NCI-H2081 (cell line): ENCODE results near the gene SGTA.
"Not testable (repeated sequence)": the region's sequence is repeated elsewhere in the genome, so short reads cannot be mapped to it uniquely, and the experiment has no call there.

Source experiments
- DNase-seq, 2 experiments: peaks; one replicate each; lab custom pipeline; 2025; lab: John Stamatoyannopoulos, UW

SGTA gene

DNA sequence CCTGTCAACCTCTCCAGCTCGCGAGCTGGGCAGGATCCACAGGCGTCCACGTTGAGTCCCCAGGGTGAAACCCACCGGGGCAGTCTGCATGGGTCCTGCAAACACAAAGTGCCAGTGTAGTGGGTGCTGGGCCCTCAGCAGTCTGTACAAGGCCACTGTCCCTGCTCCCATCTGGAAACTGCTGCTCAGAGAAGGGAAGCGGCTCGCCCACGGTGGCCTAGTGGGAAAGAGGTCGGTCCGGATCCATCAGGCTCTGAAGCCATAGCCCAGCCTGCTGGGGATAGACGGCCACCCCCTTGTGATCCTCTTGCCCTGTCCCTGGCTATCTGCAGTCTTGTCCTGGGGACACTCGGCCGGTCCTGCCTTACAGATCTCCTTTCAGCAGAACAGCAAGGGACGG, 59.3 kb downstream of the SGTA start:
- DNase-seq, result no peak

GRCh38 chr19:2723345-2723715, 59.7 kb downstream of the SGTA start:
- no peak for DNase-seq

DNA sequence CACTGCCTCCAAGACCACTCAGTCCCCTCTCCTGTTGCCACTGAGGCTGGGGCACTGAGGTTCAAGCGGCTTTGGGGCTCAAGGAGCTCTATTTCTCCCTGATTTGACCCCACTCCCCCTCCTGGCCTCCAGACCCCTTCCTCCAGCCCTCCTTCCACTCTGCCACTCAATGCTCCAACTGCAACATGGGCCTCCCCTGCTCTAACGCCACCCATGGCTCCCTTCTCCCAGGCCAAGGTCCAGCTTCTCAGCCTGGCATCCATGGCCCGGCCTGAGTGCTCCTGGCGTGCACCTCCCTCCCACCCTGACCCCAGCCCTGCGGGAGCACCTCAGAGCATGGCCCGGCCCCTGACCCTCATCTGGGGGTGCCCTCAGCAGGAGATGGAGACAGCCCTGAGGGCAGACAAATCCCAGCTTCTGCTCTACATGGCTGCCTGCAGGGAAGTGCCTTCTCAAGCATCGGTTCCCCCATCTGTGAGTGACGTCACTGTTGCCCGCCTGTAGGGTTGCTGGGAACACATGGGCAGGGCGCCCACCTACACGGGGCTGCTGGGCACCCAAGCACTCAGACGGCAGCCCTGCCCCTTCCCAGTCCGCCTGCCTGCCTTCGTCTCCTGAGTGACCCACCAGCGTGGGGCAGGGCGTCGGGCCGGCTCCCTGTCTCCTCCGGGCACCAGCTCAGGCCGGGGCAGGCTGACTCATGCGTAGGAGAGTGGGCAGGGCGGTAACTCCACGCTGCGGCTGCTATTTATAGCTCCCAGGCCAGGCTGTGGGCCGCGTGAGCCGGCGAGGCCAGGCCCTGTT, 60.3 kb downstream of the SGTA start:
- DNase-seq, result no peak

DNA sequence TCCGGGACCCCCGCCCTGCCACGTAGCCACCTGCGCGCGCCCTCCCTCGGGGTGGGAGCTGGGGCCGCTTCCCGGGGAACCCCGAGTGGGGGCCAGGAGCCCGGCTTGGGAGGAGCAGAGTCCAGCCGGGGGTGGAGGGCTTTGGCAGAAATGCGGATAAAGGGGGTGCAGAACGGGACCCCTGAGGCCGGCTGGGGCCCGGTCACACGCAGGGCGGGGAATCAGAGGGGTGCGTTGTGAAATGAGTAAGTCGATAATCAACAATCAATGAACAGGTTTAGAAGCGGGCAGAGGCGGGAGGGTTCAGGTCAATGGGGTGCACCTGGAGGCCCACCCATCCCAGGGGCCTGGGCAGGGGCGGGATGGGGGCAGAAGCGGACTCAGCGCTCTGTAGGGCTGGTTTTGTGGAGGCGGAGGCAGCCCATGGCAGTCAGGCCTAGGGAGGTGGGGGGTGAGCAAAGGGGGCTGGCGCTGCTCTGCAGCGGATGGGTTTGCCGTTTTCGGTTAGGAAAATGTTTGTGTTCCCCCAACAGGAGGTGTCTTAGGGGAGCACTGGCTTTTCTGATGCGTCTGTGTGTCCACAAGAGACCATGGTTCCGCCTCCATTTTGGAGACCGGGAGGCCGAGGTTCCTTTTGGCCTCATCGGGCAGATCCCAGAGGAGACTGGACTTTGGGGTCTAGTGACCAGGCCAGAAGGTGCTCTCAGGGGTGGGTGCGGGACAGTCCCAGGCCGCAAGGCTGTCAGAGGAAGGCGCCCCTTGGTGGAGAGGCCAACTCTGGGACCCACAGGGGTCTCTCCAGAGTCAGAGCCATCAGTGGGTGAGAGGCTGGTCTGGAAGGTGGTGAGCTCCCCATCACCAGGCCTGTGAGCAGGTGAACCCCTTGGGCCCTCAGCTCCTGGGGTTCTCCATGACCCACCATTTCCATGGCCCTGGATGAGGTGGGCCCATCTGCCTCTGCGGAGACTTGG, 61.2 kb downstream of the SGTA start:
- DNase-seq, result no peak

DNA sequence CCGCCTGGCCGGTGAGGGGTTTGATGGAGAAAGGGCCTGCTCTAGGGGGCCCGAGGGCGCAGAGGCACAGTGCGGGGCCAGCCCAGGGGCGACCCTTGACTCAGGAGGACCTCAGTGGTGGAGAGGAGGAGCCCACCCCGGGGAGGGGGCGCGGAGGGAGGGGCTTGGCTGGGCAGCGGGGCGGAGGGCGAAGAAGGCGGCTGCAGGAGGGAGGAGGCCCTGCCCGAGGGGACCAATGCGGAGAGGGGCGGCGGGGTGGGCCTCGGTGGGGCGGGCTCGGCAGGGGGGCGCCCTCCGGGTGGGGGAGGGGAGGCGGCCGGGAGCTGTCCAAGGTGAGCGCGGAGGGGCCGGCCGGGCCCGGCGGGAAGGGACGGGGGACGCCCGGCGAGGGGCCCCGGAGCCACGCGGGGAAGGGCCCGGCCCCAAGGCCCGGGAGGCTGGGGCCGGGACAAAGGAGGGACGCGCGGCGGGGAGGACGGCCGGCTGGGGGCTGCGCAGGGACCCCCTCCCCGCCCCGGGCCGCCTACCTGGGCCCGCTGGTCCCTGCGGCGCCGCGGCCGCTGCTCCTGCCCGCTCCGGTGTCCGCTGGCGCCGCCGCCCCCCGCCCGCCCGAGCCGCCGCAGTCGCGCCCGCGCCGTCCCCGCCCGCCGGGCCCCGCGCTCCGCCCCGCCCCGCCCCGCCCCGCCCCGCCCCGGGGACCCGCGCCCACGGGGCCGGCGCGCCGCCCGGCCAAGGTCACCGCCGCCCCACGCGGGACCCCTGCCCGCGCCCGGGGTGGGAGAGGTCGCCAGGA, 62.1 kb downstream of the SGTA start, which contains the start of gene DIRAS1:
Gene DIRAS1 (minus strand): TSS at position 596 of the 793 bp plus-strand sequence. CDS start 3,566 bp downstream, outside the sequence.
- DNase-seq, result no peak

DNA sequence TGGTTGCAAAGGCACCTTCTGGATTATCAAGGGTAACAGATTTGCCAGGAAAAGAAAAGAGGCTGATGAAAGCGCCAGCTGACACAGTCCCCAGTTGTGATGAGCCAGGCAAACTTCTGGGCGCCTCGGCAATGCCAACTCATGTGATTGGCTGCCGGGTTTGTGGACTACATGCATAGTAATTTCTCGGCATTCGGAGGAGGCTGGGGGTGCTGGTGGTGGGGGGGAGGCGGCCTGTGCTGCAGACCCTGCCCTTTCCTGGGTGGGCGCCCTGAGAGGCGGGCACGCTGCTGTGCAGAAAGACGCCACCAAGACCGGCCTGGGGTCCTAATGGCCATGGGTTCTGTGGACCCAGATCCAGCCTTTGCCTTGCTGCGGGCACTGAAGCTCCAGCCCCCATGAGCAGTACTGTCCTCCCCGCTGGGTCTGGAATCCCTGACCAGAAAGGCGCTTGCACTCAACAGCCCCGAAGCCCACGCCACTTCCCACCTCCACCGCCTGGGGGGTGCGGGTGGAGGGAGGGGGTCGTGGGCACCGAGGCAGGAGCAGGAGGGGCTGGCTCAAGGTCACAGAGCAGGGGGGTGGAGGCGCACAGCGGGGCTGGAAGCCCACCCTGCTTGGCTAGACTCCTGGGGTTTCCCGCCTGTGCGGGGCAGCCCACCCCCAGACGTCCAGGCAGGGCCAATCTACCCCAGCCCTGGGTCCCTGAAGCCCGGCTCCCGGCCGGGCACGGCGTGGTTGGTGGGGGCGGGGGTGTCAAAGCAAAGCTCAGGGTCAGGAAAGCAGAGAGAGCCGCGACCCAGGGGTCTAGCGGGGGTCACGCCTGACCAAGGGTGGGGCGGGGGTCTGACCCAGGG, 62.9 kb downstream of the SGTA start:
- no peak for DNase-seq

GRCh38 chr19:2719232-2719735, 63.8 kb downstream of the SGTA start:
- DNase-seq, result no peak

DNA sequence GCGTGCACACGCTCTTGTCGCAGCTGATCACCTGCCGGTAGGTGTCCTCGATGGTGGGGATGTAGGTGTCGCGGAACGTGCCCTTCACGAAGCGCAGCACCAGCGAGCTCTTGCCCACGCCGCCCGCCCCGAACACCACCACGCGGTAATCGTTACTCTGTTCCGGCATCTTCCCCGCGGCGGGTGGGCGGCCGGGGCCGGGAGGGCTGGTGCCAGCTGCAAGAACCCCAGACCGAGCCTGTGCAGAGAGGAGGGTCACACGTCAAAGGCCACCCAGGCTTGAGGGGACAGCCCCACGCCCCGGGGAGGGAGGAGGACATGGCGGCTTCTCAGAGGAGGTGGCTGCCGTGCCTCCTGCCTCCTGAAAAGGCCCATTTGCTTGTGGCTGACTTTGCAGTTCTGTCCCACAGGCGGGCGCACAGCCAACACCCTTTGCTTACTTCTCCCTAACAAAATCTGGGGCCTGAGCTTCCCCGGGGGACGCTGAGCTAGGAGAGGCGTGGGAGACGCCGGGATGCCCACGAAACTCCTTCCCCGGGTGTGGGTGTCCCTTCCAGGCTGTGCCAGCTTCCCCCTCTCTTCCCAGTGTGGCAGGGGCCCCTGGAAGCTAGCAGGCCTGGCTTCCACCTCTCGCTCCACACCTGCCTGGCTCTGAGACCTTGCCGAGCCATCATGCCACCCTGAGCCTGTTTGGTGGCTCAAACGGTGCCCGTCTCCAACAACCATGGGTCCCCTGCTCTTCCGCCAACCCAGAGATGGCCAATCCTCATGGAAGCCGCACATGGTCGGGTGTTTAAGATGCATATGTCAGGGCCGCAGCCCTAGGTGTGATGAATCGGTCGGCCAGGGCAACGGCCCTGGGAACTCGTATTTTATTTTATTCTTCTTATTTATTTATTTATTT, 65.2 kb downstream of the SGTA start:
- DNase-seq, result no peak

DNA sequence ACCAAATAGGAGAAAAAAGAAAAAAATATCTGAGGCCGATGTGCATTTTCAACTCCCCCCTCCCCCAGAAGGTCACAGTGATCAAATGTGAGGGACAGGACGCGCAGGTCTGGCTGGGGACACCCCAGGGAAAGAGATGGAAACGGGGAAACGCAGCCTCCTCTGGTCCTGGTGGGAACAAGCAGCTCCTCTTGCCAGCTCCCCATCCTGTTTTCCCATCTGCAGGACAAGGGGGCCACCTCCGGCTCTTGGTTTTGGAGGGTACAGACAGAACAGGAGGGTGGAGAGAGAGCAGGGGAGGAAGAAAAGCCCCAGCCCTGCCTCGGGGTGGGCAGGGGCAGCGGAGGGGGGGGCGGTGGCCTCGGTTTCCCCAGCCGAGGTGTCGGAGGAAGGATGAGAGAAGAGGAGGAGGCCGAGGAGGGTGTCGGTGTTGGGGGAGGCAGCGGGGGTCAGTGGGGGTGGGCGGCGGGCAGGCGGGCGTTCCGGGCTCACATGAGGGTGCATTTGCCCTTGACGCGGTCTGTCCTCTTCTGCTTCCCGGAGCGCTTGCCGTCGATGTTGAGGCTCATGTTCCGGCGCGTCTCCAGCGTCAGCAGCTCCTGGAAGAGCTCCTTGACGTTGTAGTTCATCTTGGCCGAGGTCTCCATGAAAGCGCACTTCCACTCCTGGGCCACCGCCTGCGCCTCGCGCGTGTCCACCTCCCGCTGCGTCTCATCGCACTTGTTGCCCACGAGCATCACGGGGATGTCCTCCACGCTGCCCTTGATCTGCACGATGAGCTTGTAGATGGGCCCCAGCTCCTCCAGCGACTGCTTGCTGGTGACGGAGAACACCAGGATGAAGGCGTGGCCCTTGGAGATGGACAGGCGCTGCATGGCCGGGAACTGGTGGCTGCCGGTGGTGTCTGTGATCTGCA, 66.1 kb downstream of the SGTA start:
- DNase-seq, result no peak

DNA sequence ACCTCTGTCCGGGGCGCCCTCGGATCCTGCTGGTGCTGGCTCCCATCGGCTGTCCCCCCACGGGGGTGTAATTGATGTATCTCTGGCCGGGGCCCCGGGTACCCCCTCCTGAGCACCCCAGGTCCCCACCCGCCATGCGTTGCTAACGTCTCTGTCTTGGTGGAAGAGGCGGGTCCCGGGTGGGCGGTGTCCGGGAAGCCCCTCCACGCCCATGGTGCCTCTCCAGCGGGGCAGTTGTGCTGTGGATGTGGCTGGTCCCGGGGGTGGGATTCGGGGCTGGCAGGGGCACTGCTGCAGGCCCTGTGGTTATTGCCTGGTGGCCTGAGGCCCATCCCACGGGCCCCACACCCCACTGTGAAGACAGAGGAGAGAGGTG, 66.8 kb downstream of the SGTA start:
- no peak for DNase-seq

DNA sequence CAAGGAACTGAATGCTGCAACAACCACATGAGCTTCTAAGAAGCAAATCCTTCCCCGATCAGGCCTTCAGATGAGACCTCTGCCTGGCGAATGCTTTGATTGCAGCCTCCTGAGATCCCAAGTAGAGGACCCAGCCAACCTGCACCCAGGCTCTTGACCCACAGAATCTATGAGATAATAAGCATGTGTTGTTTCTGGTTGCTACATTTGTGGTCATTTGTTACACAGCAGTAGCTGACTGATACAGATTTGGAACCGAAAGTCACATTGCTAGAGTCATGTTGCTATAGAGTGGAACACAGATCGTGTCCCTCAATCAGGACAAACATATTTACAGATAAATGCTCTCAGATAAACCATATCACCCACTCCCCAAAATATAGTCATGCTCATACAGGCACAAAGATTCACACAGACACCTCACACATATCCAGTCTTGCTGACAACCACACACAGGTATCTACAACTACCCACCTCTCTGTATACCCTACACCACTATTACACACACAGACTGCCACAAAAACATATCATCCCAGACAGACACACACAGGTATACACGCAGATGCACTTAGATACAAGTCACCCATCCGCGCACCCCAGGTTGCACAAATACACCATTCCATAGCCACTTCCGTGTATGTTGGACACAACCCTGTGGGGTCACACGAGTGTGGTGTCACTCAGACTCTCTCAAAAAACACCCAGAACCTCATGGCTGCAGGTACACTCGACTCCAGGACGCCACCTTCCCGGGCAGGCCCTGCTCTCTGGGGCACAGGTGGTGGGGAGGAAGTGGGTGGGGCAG, 67.4 kb downstream of the SGTA start:
- DNase-seq, result no peak

- DNase-seq, result no peak
Measured at GRCh38 chr19:2714531-2715269, 68.4 kb downstream of the SGTA start.

- not testable (repeated sequence) for DNase-seq
Measured at GRCh38 chr19:2714102-2714501, 69.0 kb downstream of the SGTA start.

- DNase-seq, result not testable (repeated sequence)
Measured at GRCh38 chr19:2713170-2713569, 69.9 kb downstream of the SGTA start.

DNA sequence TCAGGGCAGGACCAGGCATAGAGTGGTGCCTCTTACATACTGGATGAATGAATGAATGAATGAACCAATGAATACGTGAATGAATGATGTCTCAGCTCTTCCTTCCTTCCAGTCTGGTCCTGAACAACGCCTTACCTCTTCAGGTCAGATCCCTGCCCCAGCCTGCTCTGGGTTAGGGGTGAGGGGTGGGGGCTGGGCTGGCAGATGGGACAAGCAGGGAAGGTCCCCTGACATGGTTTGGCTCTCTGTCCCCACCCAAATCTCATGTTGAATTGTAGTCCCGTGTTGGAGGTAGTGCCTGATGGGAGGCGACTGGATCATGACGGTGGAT, 71.2 kb downstream of the SGTA start:
- no peak for DNase-seq

DNA sequence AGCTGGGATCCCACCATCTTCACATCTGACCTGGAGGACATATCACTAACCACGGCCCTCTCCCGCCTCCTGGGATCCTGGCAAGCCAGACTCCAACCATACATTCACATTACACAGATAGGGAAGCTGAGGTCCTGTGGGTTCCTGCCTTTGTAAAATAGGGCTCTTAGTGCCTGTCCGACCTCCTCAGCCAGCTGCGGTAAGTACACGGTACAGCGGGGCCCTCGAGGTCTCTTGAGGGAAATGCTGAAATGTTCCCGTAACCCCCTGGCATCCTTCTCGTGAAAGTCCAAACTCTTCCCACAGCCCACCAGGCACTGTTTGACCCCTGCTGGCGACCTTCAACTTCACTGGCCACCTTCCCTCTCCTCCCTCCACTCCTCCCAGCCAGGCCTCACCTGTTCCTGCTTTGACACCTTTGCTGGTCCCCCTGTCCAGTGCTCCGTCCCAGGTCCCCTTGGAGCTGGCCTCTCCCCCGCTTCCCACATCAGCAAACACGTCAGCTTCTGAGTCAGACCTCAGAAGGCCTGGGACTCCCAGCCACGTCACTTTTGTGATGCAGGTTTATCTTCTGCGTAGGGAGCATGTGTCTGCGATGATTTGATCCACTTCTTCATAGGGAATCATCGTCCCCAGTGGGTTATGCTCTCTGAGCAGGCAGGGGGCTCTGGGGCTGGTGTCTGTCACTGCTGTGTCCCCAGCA, 71.8 kb downstream of the SGTA start:
- no peak for DNase-seq

- no peak for DNase-seq
Measured at GRCh38 chr19:2706251-2706650, 76.8 kb downstream of the SGTA start.
